Measurements from ENCODE around the gene CD19.
"Not testable (repeated sequence)": the region's sequence is repeated elsewhere in the genome, so short reads cannot be mapped to it uniquely, and the experiment has no call there.

The CD19 gene

GRCh38 chr16:28931801-28932225 lies at the start of gene CD19:
Gene CD19, plus strand, starts transcription at chr16:28931971. Its CDS starts 30 bp downstream, at chr16:28932001.
- no peak for DNase-seq (ENCODE audit: low read depth)

GRCh38 chr16:28882551-28883160 lies 49.1 kb upstream of the CD19 start:
- DNase-seq (ENCODE audit: low read depth): no peak

GRCh38 chr16:28883221-28883996 lies 48.4 kb upstream of the CD19 start:
- no peak for DNase-seq (ENCODE audit: low read depth)

GRCh38 chr16:28884045-28884444 lies 47.7 kb upstream of the CD19 start:
- DNase-seq (ENCODE audit: low read depth): no peak

GRCh38 chr16:28886945-28887344 lies 44.8 kb upstream of the CD19 start:
- DNase-seq (ENCODE audit: low read depth): no peak

- DNase-seq (ENCODE audit: low read depth): not testable (repeated sequence)
Measured at GRCh38 chr16:28890355-28890754, 41.4 kb upstream of the CD19 start.

GRCh38 chr16:28891964-28892890 lies 39.5 kb upstream of the CD19 start:
- no peak for DNase-seq (ENCODE audit: low read depth)

- DNase-seq (ENCODE audit: low read depth): no peak
Measured at GRCh38 chr16:28893291-28893690, 38.5 kb upstream of the CD19 start.

- no peak for DNase-seq (ENCODE audit: low read depth)
Measured at GRCh38 chr16:28895609-28896008, 36.2 kb upstream of the CD19 start.

GRCh38 chr16:28897826-28898225 lies 33.9 kb upstream of the CD19 start:
- DNase-seq (ENCODE audit: low read depth): no peak

- no peak for DNase-seq (ENCODE audit: low read depth)
Measured at GRCh38 chr16:28898266-28898665, 33.5 kb upstream of the CD19 start.

- no peak for DNase-seq (ENCODE audit: low read depth)
Measured at GRCh38 chr16:28898942-28899341, 32.8 kb upstream of the CD19 start.

- DNase-seq (ENCODE audit: low read depth): no peak
Measured at GRCh38 chr16:28899882-28900590, 31.7 kb upstream of the CD19 start.

- no peak for DNase-seq (ENCODE audit: low read depth)
Measured at GRCh38 chr16:28900601-28901000, 31.2 kb upstream of the CD19 start.

- DNase-seq (ENCODE audit: low read depth): no peak
Measured at GRCh38 chr16:28901862-28902261, 29.9 kb upstream of the CD19 start.

GRCh38 chr16:28902909-28903308 lies 28.9 kb upstream of the CD19 start:
- DNase-seq (ENCODE audit: low read depth): no peak

- DNase-seq (ENCODE audit: low read depth): no peak
Measured at GRCh38 chr16:28903344-28904042, 28.3 kb upstream of the CD19 start.

- no peak for DNase-seq (ENCODE audit: low read depth)
Measured at GRCh38 chr16:28904363-28904762, 27.4 kb upstream of the CD19 start.

GRCh38 chr16:28904828-28905227 lies 26.9 kb upstream of the CD19 start:
- no peak for DNase-seq (ENCODE audit: low read depth)

GRCh38 chr16:28905229-28905754 lies 26.5 kb upstream of the CD19 start:
- DNase-seq (ENCODE audit: low read depth): no peak

- no peak for DNase-seq (ENCODE audit: low read depth)
Measured at GRCh38 chr16:28905800-28906372, 25.9 kb upstream of the CD19 start.
